SKM-1 (cell line): Measurements from ENCODE around the gene PRKAR1B.

ENCODE experiments used
- DNase-seq: peaks from one replicate; lab custom pipeline; 2025; ENCODE audit not compliant: unreplicated experiment; lab: John Stamatoyannopoulos, UW

PRKAR1B gene

GRCh38 chr7:725223-726005 is 1.7 kb downstream of the PRKAR1B start:
- DNase-seq: no peak

GRCh38 chr7:724298-724697 is 2.8 kb downstream of the PRKAR1B start:
- DNase-seq: no peak

GRCh38 chr7:723541-723940 is 3.5 kb downstream of the PRKAR1B start:
- DNase-seq: no peak

GRCh38 chr7:721619-722248 is 5.3 kb downstream of the PRKAR1B start:
- no peak for DNase-seq

GRCh38 chr7:716636-717035 is 10.4 kb downstream of the PRKAR1B start:
- DNase-seq: no peak

GRCh38 chr7:716222-716621 is 10.9 kb downstream of the PRKAR1B start:
- DNase-seq: no peak

- no peak for DNase-seq
Measured at GRCh38 chr7:714251-714671, 12.8 kb downstream of the PRKAR1B start.

- no peak for DNase-seq
Measured at GRCh38 chr7:713488-714230, 13.4 kb downstream of the PRKAR1B start.

GRCh38 chr7:713139-713457 is 14.0 kb downstream of the PRKAR1B start:
- DNase-seq: no peak

- DNase-seq: no peak
Measured at GRCh38 chr7:712381-713138, 14.5 kb downstream of the PRKAR1B start.

GRCh38 chr7:711922-712380 is 15.1 kb downstream of the PRKAR1B start:
- no peak for DNase-seq

GRCh38 chr7:711093-711921 is 15.8 kb downstream of the PRKAR1B start:
- DNase-seq: no peak

GRCh38 chr7:710161-710560 is 16.9 kb downstream of the PRKAR1B start:
- DNase-seq: no peak

GRCh38 chr7:707296-708000 is 19.6 kb downstream of the PRKAR1B start:
- DNase-seq: no peak

- DNase-seq: no peak
Measured at GRCh38 chr7:706721-707120, 20.4 kb downstream of the PRKAR1B start.

GRCh38 chr7:703049-703448 is 24.0 kb downstream of the PRKAR1B start:
- no peak for DNase-seq

- DNase-seq: no peak
Measured at GRCh38 chr7:701086-701671, 25.9 kb downstream of the PRKAR1B start.

GRCh38 chr7:699476-700170 is 27.5 kb downstream of the PRKAR1B start:
- no peak for DNase-seq
